ENCODE data around the gene FBN1. TPM values are rescaled to one million over a fixed set of nuclear protein-coding genes. Genes with fewer than 3 reads are reported as not detected.

FBN1 gene
- total RNA-seq, 2 donors from 2014 or later = 5.5 to 5.9 TPM

DNA sequence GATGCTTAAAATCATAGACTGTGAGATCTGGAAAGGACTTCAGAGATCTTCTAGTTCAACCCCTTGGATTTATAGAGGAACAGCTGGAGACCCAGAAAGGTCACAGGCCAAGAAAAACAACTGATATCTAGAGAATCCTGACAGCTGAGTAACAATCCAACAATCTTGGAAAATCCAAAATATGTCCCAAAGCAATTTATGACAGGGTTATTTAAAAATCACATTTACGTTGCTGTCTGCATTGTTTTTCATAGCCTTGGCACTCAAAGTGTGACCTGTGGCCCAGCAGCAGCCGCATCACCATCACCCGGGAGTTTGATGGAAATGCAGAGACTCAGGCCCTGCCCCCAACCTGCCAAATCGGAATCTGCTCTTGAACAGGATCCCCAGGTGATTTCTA, 78.8 kb downstream of the FBN1 start:
- DNase-seq = no peak
- H3K4me3 Mint-ChIP-seq = no peak overlapping the region
- H3K36me3 Mint-ChIP-seq (ENCODE audit: low read depth) = no peaks in the 10 kb centered on the region
- Histone ChIP-seq H3K9me3 (ENCODE audit: control insufficient read depth, low read length) (no peaks in the 10 kb centered on the region), H3K27me3 (ENCODE audit: control insufficient read depth, insufficient read depth, low read length, poor library complexity, severe bottlenecking) (no peaks in the 10 kb centered on the region), H3K27ac (ENCODE audit: low read depth, low read length) (no peak overlapping the region), H3K4me3 (ENCODE audit: low read length) (no peak overlapping the region), H3K36me3 (ENCODE audit: control insufficient read depth, insufficient read depth, low read length) (no peaks in the 10 kb centered on the region), H3K4me1 (ENCODE audit: control insufficient read depth, insufficient read depth, low read length) (no peaks in the 10 kb centered on the region), H3K9ac (ENCODE audit: extremely low read depth, low read length, poor library complexity, severe bottlenecking) (no peak overlapping the region)
- WGBS, 2 experiments (ENCODE audit: insufficient coverage in 1 of 2, insufficient read length in 1 of 2) = 67 to 89% methylated on average over 3 to 4 of the region's 4 CpGs
- TF ChIP-seq, protein P1, sequence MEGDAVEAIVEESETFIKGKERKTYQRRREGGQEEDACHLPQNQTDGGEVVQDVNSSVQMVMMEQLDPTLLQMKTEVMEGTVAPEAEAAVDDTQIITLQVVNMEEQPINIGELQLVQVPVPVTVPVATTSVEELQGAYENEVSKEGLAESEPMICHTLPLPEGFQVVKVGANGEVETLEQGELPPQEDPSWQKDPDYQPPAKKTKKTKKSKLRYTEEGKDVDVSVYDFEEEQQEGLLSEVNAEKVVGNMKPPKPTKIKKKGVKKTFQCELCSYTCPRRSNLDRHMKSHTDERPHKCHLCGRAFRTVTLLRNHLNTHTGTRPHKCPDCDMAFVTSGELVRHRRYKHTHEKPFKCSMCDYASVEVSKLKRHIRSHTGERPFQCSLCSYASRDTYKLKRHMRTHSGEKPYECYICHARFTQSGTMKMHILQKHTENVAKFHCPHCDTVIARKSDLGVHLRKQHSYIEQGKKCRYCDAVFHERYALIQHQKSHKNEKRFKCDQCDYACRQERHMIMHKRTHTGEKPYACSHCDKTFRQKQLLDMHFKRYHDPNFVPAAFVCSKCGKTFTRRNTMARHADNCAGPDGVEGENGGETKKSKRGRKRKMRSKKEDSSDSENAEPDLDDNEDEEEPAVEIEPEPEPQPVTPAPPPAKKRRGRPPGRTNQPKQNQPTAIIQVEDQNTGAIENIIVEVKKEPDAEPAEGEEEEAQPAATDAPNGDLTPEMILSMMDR (conservative IDR thresholded peaks at IDR 0.05) = no peak
- H3K9me3 Mint-ChIP-seq = no peaks in the 10 kb centered on the region
- no peaks in the 10 kb centered on the region for H3K27me3 Mint-ChIP-seq (ENCODE audit: insufficient read depth)
- no peak overlapping the region for H3K27ac Mint-ChIP-seq
- H3K4me1 Mint-ChIP-seq = no peaks in the 10 kb centered on the region

- no peaks in the 10 kb centered on the region for H3K36me3 Mint-ChIP-seq (ENCODE audit: low read depth)
- 89% methylated on average over 1 of the region's 1 CpG; no CpG with 5 or more reads in 1 of the 2 experiments for WGBS, 2 experiments (ENCODE audit: insufficient coverage in 1 of 2, insufficient read length in 1 of 2)
Measured at GRCh38 chr15:48565560-48566482, 79.7 kb downstream of the FBN1 start.

GRCh38 chr15:48564690-48565089, 80.8 kb downstream of the FBN1 start:
- H3K9ac ChIP-seq (ENCODE audit: extremely low read depth, low read length, poor library complexity, severe bottlenecking) = no peak overlapping the region
- no peaks in the 10 kb centered on the region for H3K9me3 Mint-ChIP-seq
- no peaks in the 10 kb centered on the region for H3K4me1 Mint-ChIP-seq
- H3K9me3 ChIP-seq (ENCODE audit: control insufficient read depth, low read length) = no peaks in the 10 kb centered on the region
- no peaks in the 10 kb centered on the region for H3K4me1 ChIP-seq (ENCODE audit: control insufficient read depth, insufficient read depth, low read length)
- 95 to 100% methylated on average over 1 to 4 of the region's 4 CpGs for WGBS, 2 experiments (ENCODE audit: insufficient coverage in 1 of 2, insufficient read length in 1 of 2)
- no peak overlapping the region for H3K27ac ChIP-seq (ENCODE audit: low read depth, low read length)
- H3K4me3 Mint-ChIP-seq = no peak overlapping the region
- no peaks in the 10 kb centered on the region for H3K27me3 Mint-ChIP-seq (ENCODE audit: insufficient read depth)
- no peak overlapping the region for H3K4me3 ChIP-seq (ENCODE audit: low read length)
- no peaks in the 10 kb centered on the region for H3K27me3 ChIP-seq (ENCODE audit: control insufficient read depth, insufficient read depth, low read length, poor library complexity, severe bottlenecking)
- no peaks in the 10 kb centered on the region for H3K36me3 Mint-ChIP-seq (ENCODE audit: low read depth)
- H3K36me3 ChIP-seq (ENCODE audit: control insufficient read depth, insufficient read depth, low read length) = no peaks in the 10 kb centered on the region
- no peak for DNase-seq
- TF ChIP-seq, protein P1 (conservative IDR thresholded peaks at IDR 0.05) = no peak
- no peak overlapping the region for H3K27ac Mint-ChIP-seq

More at GRCh38 chr15:48565560-48566482, 79.7 kb downstream of the FBN1 start:
- H3K27ac Mint-ChIP-seq = no peak overlapping the region
- Histone ChIP-seq H3K9me3 (ENCODE audit: control insufficient read depth, low read length) (no peaks in the 10 kb centered on the region), H3K4me1 (ENCODE audit: control insufficient read depth, insufficient read depth, low read length) (no peaks in the 10 kb centered on the region), H3K9ac (ENCODE audit: extremely low read depth, low read length, poor library complexity, severe bottlenecking) (no peak overlapping the region), H3K4me3 (ENCODE audit: low read length) (no peak overlapping the region), H3K36me3 (ENCODE audit: control insufficient read depth, insufficient read depth, low read length) (no peaks in the 10 kb centered on the region), H3K27ac (ENCODE audit: low read depth, low read length) (no peak overlapping the region), H3K27me3 (ENCODE audit: control insufficient read depth, insufficient read depth, low read length, poor library complexity, severe bottlenecking) (no peaks in the 10 kb centered on the region)
- TF ChIP-seq, protein P1 (conservative IDR thresholded peaks at IDR 0.05) = no peak
- no peaks in the 10 kb centered on the region for H3K4me1 Mint-ChIP-seq
- H3K9me3 Mint-ChIP-seq = no peaks in the 10 kb centered on the region
- no peak for DNase-seq
- H3K27me3 Mint-ChIP-seq (ENCODE audit: insufficient read depth) = no peaks in the 10 kb centered on the region
- H3K4me3 Mint-ChIP-seq = no peak overlapping the region
